Measurements from ENCODE around the gene ANKRD12.
"Not testable (repeated sequence)": the region's sequence is repeated elsewhere in the genome, so short reads cannot be mapped to it uniquely, and the experiment has no call there.

The ANKRD12 gene

DNA sequence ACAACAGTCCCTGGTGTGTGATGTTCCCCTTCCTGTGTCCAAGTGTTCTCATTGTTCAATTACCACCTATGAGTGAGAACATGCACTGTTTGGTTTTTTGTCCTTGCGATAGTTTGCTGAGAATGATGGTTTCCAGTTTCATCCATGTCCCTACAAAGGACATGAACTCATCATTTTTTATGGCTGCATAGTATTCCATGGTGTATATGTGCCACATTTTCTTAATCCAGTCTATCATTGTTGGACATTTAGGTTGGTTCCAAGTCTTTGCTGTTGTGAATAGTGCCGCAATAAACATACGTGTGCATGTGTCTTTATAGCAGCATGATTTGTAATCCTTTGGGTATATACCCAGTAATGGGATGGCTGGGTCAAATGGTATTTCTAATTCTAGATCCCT lies 29.3 kb downstream of the ANKRD12 start:
- not testable (repeated sequence) for H3K4me3 Mint-ChIP-seq; H3K36me3 Mint-ChIP-seq (ENCODE audit: insufficient read depth); H3K27me3 Mint-ChIP-seq; ATAC-seq (replicated peaks); DNase-seq; H3K27ac Mint-ChIP-seq
- Mint-ChIP-seq H3K9me3 (peaks cover 11 to 20% of the 10 kb centered on the region in 2 donors), H3K4me1 (ENCODE audit: low read depth in 2 of 2) (peaks cover 48 to 64% of the 10 kb centered on the region in 2 donors)

DNA sequence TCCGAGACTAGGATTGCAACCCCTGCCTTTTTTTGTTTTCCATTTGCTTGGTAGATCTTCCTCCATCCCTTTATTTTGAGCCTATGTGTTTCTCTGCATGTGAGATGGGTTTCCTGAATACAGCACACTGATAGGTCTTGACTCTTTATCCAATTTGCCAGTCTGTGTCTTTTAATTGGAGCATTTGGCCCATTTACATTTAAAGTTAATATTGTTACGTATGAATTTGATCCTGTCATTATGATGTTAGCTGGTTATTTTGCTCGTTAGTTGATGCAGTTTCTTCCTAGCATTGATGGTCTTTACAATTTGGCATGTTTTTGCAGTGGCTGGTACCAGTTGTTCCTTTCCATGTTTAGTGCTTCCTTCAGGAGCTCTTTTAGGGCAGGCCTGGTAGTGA lies 32.9 kb downstream of the ANKRD12 start:
- Mint-ChIP-seq H3K27ac (peak overlapping the region; percentile 62 to 66), H3K4me1 (ENCODE audit: low read depth in 2 of 2) (peaks cover 55 to 68% of the 10 kb centered on the region in 2 donors), H3K36me3 (ENCODE audit: insufficient read depth) (peaks cover 20% of the 10 kb centered on the region), H3K4me3 (peak overlapping the region; percentile 43 to 52)
- DNase-seq; ATAC-seq (replicated peaks); H3K9me3 Mint-ChIP-seq; H3K27me3 Mint-ChIP-seq: not testable (repeated sequence)

DNA sequence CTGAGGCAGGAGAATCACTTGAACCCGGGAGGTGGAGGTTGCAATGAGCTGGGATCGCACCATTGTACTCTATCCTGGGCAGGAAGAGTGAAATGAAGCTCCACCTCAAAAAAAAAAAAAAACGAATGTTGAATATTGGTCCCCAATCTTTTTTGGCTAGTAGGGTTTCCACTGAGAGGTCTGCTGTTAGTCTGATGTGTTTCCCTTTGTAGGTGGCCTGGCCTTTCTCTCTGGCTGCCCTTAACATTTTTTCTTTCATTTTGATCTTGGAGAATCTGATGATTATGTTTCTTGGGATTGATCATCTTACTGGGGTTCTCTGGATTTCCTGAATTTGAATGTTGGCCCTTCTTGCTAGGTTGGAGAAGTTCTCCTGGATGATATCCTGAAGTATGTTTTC lies 35.3 kb downstream of the ANKRD12 start:
- not testable (repeated sequence) for DNase-seq; H3K9me3 Mint-ChIP-seq; H3K27me3 Mint-ChIP-seq; ATAC-seq (replicated peaks)
- Mint-ChIP-seq H3K27ac (peak overlapping the region in 1 of 2 donors; percentile 49), H3K4me1 (ENCODE audit: low read depth in 2 of 2) (peaks cover 54 to 73% of the 10 kb centered on the region in 2 donors), H3K36me3 (ENCODE audit: insufficient read depth) (peaks cover 34% of the 10 kb centered on the region), H3K4me3 (peak overlapping the region; percentile 43)

DNA sequence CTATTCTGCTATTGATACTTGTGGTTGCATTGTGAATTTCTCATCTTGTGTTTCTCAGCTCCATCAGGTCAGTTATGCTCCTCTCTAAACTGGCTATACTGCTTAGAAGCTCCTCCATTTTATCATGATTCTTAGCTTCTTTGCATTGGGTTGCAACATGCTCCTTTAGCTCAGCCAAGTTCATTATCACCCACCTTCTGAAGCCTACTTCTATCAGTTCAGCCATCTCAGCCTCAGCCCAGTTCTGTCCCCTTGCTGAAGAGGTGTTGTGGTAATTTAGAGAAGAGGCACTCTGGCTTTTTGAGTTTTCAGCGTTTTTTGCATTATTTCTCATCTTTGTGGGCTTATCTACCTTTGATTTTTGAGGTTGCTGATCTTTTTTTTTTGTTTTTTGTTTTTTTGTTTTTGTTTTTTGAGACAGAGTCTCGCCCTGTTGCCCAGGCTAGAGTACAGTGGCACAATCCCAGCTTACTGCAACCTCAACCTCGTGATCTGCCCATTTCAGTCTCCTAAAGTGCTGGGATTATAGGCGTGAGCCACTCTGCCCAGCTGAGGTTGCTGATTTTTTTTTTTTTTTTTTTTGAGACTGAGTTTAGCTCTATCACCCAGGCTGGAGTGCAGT lies 36.0 kb downstream of the ANKRD12 start:
- H3K27me3 Mint-ChIP-seq, result no peaks in the 10 kb centered on the region

DNA sequence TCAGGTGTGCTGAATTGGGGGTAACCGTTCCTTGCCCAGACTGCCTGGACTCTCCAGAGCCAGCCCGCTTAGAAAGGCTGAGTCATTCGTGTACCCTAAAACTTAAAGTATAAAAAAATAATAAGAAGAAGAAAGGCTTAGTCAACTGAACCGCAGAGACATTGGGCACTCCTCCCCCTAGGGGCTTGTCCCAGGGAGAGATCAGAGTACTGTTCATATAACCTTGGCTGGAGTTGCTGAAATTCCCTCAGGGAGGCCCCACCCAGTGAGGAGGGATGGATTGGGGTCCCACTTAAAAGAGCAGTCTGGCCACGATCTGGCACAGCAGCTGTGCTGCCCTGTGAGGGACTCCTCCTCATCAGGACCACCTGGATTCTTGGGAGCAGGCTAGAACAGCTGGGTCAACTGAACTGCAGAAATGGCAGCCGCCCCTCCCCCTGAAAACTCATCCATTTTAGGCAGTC lies 37.2 kb downstream of the ANKRD12 start:
- ATAC-seq (replicated peaks), result peak; percentile 43
- peak overlapping the region; percentile 63 to 75 for H3K27ac Mint-ChIP-seq

More for the DNA sequence above, 36.0 kb downstream of the ANKRD12 start:
- ATAC-seq (replicated peaks), result no peak
- Mint-ChIP-seq H3K36me3 (ENCODE audit: insufficient read depth) (peaks cover 35% of the 10 kb centered on the region), H3K4me1 (ENCODE audit: low read depth in 2 of 2) (peaks cover 56 to 76% of the 10 kb centered on the region in 2 donors), H3K9me3 (no peaks in the 10 kb centered on the region), H3K4me3 (peak overlapping the region; percentile 43), H3K27ac (peak overlapping the region in 1 of 2 donors; percentile 75)
- DNase-seq, result no peak

DNA sequence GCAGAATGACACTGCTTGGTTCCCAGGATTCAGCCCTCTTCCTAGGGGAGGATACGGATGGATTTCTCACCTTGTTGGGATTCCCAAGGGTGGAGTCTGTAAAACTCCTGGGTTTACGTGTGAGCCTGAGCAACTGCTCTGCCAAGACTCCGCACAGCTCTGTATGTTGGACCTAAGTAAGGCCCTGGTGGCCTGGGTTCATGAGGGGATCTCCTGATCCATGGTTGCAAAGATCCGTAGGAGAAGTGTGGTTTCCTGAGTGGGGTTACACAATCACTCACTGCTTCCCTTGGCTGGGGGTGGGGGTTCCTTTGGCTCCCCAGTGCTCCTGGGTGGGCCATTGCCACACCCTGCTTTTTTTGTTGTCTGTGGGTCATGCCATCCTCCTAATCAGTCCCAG lies 37.7 kb downstream of the ANKRD12 start:
- Mint-ChIP-seq H3K36me3 (ENCODE audit: insufficient read depth) (peaks cover 32% of the 10 kb centered on the region), H3K4me1 (ENCODE audit: low read depth in 2 of 2) (peaks cover 48 to 73% of the 10 kb centered on the region in 2 donors), H3K27ac (peak overlapping the region; percentile 63 to 75)

More for the DNA sequence above, 37.2 kb downstream of the ANKRD12 start:
- H3K4me1 Mint-ChIP-seq (ENCODE audit: low read depth in 2 of 2), result peaks cover 53 to 75% of the 10 kb centered on the region in 2 donors
- H3K4me3 Mint-ChIP-seq, result peak overlapping the region in 1 of 2 donors; percentile 43
- DNase-seq, result no peak
- H3K27me3 Mint-ChIP-seq, result no peaks in the 10 kb centered on the region
- H3K36me3 Mint-ChIP-seq (ENCODE audit: insufficient read depth), result peaks cover 32% of the 10 kb centered on the region
- H3K9me3 Mint-ChIP-seq, result no peaks in the 10 kb centered on the region

DNA sequence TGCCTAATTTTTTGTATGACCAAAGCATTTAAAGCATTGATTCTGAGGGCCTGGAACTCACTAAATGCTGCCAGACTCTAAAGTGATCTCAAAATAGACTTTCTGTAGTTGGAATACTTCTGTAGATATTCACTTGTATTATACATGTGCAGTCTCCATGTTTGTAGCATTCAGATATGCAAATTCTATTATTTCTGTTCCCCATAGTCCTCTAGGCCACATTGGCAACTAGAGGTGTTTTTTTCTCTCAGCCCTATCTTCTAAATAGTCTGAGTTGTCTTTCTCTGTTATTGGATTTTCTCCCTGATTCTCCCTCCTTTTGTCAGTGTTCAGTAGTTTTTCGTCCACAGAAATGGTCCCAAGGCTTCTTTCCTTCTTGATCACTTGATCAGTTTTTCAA lies 38.5 kb downstream of the ANKRD12 start:
- peak overlapping the region in 1 of 2 donors; percentile 23 for H3K4me3 Mint-ChIP-seq
- ATAC-seq (replicated peaks), result no peak
- peak overlapping the region; percentile 63 to 75 for H3K27ac Mint-ChIP-seq
- H3K36me3 Mint-ChIP-seq (ENCODE audit: insufficient read depth), result peaks cover 32% of the 10 kb centered on the region
- no peaks in the 10 kb centered on the region for H3K9me3 Mint-ChIP-seq
- no peak for DNase-seq
- H3K27me3 Mint-ChIP-seq, result no peaks in the 10 kb centered on the region
- peaks cover 46 to 74% of the 10 kb centered on the region in 2 donors for H3K4me1 Mint-ChIP-seq (ENCODE audit: low read depth in 2 of 2)

More for the DNA sequence above, 37.7 kb downstream of the ANKRD12 start:
- peak overlapping the region in 1 of 2 donors; percentile 23 for H3K4me3 Mint-ChIP-seq
- H3K9me3 Mint-ChIP-seq, result no peaks in the 10 kb centered on the region
- no peaks in the 10 kb centered on the region for H3K27me3 Mint-ChIP-seq
- ATAC-seq (replicated peaks) (peak; percentile 23), DNase-seq (no peak)

GRCh38 chr18:9177031-9177430 lies 40.5 kb downstream of the ANKRD12 start:
- H3K36me3 Mint-ChIP-seq (ENCODE audit: insufficient read depth), result peaks cover 31% of the 10 kb centered on the region
- peaks cover 39 to 74% of the 10 kb centered on the region in 2 donors for H3K4me1 Mint-ChIP-seq (ENCODE audit: low read depth in 2 of 2)
- no peak overlapping the region for H3K4me3 Mint-ChIP-seq
- H3K27ac Mint-ChIP-seq, result no peak overlapping the region
- ATAC-seq (replicated peaks) (no peak), DNase-seq (no peak)
- H3K27me3 Mint-ChIP-seq, result no peaks in the 10 kb centered on the region
- H3K9me3 Mint-ChIP-seq, result no peaks in the 10 kb centered on the region

GRCh38 chr18:9177466-9177865 lies 40.9 kb downstream of the ANKRD12 start:
- no peak for ATAC-seq (replicated peaks)
- Mint-ChIP-seq H3K9me3 (no peaks in the 10 kb centered on the region), H3K27ac (peak overlapping the region; percentile 29 to 30), H3K4me1 (ENCODE audit: low read depth in 2 of 2) (peaks cover 35 to 69% of the 10 kb centered on the region in 2 donors), H3K27me3 (no peaks in the 10 kb centered on the region), H3K36me3 (ENCODE audit: insufficient read depth) (peaks cover 35% of the 10 kb centered on the region), H3K4me3 (peak overlapping the region in 1 of 2 donors; percentile 7)
- no peak for DNase-seq

DNA sequence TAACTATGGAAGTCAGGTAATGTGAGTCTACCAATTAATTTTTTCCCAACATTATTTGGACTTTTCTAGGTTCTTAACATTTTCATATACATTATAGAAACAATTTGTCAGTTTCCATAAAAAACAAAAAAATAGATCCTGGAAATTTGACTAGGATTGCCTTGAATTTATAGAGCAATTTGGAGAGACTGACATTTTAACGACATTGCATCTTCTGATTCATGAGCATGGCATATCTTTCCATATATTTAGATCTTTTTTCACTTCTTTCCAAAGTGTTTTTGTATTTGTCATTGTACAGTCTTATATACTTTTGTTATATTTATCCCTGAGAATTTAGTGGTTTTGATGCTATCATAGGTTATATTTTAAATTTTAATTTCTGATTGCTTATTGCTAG lies 42.0 kb downstream of the ANKRD12 start:
- Mint-ChIP-seq H3K36me3 (ENCODE audit: insufficient read depth) (peaks cover 40% of the 10 kb centered on the region), H3K4me1 (ENCODE audit: low read depth in 2 of 2) (peaks cover 30 to 70% of the 10 kb centered on the region in 2 donors), H3K9me3 (no peaks in the 10 kb centered on the region), H3K4me3 (peak overlapping the region in 1 of 2 donors; percentile 17), H3K27ac (peak overlapping the region; percentile 29 to 30), H3K27me3 (no peaks in the 10 kb centered on the region)
- no peak for ATAC-seq (replicated peaks)
- no peak for DNase-seq

DNA sequence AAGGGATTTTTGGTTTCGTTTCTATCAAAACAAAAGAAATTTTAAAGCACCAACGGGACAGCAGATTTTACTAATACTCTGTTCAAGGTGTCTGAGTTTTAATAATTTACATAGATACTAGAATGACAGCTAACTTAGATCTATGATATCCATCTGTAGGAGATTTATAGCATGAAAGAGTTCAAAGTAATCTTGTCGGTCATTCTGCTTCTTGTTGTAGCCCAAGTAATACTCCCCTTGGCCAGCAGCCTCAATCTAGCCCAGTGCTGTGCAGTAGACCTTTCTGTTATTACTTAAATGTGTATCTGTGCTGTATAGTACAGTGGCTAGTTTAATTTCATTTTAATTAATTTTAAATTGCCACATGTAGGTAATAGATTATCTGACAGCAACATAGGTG lies 44.7 kb downstream of the ANKRD12 start:
- Mint-ChIP-seq H3K36me3 (ENCODE audit: insufficient read depth) (peaks cover 48% of the 10 kb centered on the region), H3K27ac (peak overlapping the region; percentile 14 to 57), H3K27me3 (no peaks in the 10 kb centered on the region), H3K4me1 (ENCODE audit: low read depth in 2 of 2) (peaks cover 34 to 71% of the 10 kb centered on the region in 2 donors), H3K9me3 (no peaks in the 10 kb centered on the region), H3K4me3 (no peak overlapping the region)
- DNase-seq (no peak), ATAC-seq (replicated peaks) (no peak)

DNA sequence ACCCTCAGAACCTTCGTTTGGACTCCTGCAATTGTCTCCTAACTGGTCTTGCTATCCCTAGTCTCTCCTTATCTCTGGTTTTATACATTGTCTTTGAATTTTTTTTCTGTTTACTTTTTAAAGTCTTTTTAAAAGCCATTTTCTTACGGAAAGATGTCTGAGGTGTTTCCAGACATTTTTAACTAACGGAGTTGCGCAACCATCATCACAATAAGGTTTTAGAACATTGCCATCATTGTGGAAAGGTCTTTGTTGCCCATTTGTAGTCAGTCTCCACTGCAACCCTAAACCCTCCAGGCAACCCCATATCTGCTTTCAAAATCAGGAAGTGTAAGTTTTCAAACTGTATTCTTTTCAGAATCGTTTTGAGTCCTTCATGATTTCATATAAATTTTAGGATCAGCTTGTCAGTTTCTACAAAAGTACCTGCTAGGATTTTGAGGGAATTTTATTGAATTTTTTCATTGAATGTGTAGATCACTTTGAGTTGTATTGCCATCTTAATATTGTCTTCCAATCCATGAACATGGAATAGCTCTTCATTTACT lies 46.3 kb downstream of the ANKRD12 start:
- H3K27me3 Mint-ChIP-seq, result no peaks in the 10 kb centered on the region
- H3K4me1 Mint-ChIP-seq (ENCODE audit: low read depth in 2 of 2), result peaks cover 26 to 62% of the 10 kb centered on the region in 2 donors
- ATAC-seq (replicated peaks), result no peak
- H3K36me3 Mint-ChIP-seq (ENCODE audit: insufficient read depth), result peaks cover 55% of the 10 kb centered on the region
- H3K4me3 Mint-ChIP-seq, result no peak overlapping the region
- no peak for DNase-seq
- no peaks in the 10 kb centered on the region for H3K9me3 Mint-ChIP-seq
- peak overlapping the region in 1 of 2 donors; percentile 57 for H3K27ac Mint-ChIP-seq

DNA sequence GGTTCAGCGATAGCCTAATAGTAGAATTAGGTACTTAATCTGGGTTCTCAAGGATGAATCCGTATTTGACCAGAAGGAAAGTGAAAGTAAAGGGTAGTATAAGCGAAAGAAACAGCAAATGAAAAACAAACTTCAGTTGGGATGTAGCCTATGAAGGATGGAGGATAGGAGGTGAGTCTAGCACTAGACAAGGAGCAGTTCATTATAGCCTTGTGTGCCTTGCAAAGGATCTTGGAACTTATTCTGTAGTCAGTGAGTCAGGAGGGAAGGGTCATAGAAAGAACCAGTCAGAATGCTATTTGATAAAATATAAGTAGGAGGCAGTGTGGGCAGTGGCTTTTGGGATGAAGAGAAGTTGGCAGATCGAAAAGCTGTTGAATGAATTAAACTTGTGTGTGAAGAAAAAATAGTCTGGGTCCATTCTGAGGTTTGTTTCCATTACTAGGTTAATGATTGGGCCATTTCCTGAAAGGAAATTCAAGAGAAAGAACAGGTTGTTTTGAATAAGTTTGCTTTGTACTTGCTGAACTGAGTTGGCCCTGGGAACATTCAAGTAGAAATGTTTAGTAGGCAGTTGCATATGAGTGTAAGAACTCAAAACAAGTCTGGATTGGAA lies 48.5 kb downstream of the ANKRD12 start:
- H3K4me1 Mint-ChIP-seq (ENCODE audit: low read depth in 2 of 2), result peaks cover 18 to 54% of the 10 kb centered on the region in 2 donors
- peaks cover 60% of the 10 kb centered on the region for H3K36me3 Mint-ChIP-seq (ENCODE audit: insufficient read depth)
- H3K27me3 Mint-ChIP-seq, result no peaks in the 10 kb centered on the region
- H3K9me3 Mint-ChIP-seq, result no peaks in the 10 kb centered on the region
- no peak for DNase-seq
- ATAC-seq (replicated peaks), result peak; percentile 35
- peak overlapping the region; percentile 3 to 57 for H3K27ac Mint-ChIP-seq
- peak overlapping the region; percentile 34 to 54 for H3K4me3 Mint-ChIP-seq

All from effector memory CD8-positive, alpha-beta T cell (primary cell).